Measurements from ENCODE around the gene OCSTAMP. TPM values are rescaled to one million over a fixed set of nuclear protein-coding genes. Genes with fewer than 3 reads are reported as not detected.
A peak's percentile ranks its signal among the peaks of the same experiment; 100 is the strongest.

OCSTAMP gene
- total and polyA plus RNA-seq, 12 donors: not detected

DNA sequence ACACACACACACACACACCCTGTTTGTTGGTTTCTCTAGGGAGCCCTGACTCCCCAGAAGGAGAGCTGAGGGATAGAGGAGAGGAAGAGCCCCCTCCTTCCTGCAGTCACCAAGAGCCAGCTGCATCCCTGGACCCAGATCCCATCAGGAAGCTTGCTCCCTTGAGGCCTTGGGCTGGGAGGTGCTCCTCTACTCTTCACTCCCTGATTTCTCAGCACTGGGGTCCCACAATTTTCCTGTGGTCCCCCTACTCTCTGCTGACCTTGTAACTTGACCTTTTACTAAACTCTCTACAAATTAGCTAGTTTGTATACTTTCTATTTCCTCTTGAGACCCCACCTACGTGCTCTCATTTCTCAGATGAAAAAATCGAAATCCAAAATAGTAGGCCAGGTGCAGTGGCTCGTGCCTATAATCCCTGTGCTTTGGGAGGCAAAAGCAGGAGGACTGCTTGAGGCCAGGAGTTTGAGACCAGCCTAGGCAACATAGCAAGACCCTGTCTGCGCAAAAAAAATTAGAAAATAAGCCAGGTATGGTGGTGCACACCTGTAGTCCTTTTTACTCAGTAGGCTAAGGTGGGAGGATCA lies 5.0 kb upstream of the OCSTAMP start:
- TF ChIP-seq, protein P1, sequence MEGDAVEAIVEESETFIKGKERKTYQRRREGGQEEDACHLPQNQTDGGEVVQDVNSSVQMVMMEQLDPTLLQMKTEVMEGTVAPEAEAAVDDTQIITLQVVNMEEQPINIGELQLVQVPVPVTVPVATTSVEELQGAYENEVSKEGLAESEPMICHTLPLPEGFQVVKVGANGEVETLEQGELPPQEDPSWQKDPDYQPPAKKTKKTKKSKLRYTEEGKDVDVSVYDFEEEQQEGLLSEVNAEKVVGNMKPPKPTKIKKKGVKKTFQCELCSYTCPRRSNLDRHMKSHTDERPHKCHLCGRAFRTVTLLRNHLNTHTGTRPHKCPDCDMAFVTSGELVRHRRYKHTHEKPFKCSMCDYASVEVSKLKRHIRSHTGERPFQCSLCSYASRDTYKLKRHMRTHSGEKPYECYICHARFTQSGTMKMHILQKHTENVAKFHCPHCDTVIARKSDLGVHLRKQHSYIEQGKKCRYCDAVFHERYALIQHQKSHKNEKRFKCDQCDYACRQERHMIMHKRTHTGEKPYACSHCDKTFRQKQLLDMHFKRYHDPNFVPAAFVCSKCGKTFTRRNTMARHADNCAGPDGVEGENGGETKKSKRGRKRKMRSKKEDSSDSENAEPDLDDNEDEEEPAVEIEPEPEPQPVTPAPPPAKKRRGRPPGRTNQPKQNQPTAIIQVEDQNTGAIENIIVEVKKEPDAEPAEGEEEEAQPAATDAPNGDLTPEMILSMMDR (IDR thresholded peaks at IDR 0.05): no peak

DNA sequence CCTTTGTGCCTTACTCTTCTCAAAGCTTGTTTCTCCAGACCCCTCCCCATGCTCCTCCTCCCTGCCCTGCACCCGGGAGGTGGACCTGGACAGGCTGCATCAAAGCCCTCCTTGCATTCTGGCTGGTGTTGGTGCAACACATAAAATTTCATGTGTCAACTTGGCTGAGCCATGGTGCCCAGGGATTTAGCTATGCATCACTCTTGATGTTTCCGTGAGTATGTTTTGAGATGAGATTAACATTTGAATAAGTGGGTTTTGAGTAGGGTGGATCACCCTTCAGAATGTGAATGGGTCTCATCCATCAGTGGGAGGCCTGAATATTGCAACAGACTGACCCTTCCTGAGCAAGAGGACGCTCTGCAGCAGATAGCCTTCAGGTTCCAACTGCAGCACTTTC lies 4.4 kb upstream of the OCSTAMP start:
- Histone ChIP-seq H3K27me3 (peaks cover 0 to 6% (median 0%) of the 10 kb centered on the region in 7 donors), H3K36me3 (no peaks in the 10 kb centered on the region), H3K4me1 (peaks cover 0 to 29% (median 0%) of the 10 kb centered on the region in 9 donors), H3K4me3 (no peak overlapping the region), H3K27ac (no peak overlapping the region), H3K9me3 (no peaks in the 10 kb centered on the region)
- no peak for DNase-seq
- WGBS, 2 donors: 72 to 83% methylated on average over 3 of the region's 3 CpGs
- TF ChIP-seq, protein P1 (IDR thresholded peaks at IDR 0.05): no peak
- no peak for ATAC-seq
- intact Hi-C loops (cut with DNase I): loop anchor here in 1 of 10 donors (5.0 kb wide), 1 partner anchor 127 kb away; no protein-coding TSS in a partner anchor

More for the DNA sequence above, 5.0 kb upstream of the OCSTAMP start:
- H3K4me1 ChIP-seq: peaks cover 0 to 28% (median 0%) of the 10 kb centered on the region in 9 donors
- intact Hi-C loops (cut with DNase I): loop anchor here in 1 of 10 donors (5.0 kb wide), 1 partner anchor 127 kb away; no protein-coding TSS in a partner anchor
- H3K27ac ChIP-seq: no peak overlapping the region
- no peak for ATAC-seq
- no peaks in the 10 kb centered on the region for H3K36me3 ChIP-seq
- H3K9me3 ChIP-seq: no peaks in the 10 kb centered on the region
- no peak for DNase-seq
- WGBS, 2 donors: 76 to 77% methylated on average over 4 of the region's 4 CpGs
- no peak overlapping the region for H3K4me3 ChIP-seq
- H3K27me3 ChIP-seq: peaks cover 0 to under 1% (median 0%) of the 10 kb centered on the region in 7 donors

DNA sequence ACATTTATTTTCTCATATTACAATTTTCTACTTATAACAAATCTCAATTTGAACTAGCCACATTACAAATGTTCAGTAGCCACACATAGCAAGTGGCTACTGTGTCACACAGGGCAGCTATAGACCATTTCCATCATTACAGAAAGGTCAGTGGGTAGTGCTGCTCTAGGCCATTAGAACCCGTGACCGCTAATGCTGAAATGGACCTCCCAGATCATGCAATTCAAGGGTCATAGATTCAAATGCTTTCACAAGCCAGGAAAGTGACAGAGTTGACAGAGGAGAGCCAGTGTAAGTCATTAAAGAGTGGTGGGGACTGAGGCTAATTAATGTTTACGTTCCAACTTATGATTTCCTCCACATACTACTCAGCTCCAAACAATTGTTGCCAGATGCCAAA lies 3.5 kb upstream of the OCSTAMP start:
- H3K36me3 ChIP-seq: no peaks in the 10 kb centered on the region
- no peak for DNase-seq
- intact Hi-C loops (cut with DNase I): no loop called here
- H3K4me1 ChIP-seq: peaks cover 0 to 26% (median 0%) of the 10 kb centered on the region in 9 donors
- H3K9me3 ChIP-seq: no peaks in the 10 kb centered on the region
- ATAC-seq: no peak
- H3K27me3 ChIP-seq: peaks cover 0 to 9% (median 0%) of the 10 kb centered on the region in 7 donors
- H3K27ac ChIP-seq: no peak overlapping the region
- WGBS, 2 donors: 93% methylated on average over 3 of the region's 3 CpGs
- H3K4me3 ChIP-seq: no peak overlapping the region
- TF ChIP-seq, protein P1 (IDR thresholded peaks at IDR 0.05): no peak

DNA sequence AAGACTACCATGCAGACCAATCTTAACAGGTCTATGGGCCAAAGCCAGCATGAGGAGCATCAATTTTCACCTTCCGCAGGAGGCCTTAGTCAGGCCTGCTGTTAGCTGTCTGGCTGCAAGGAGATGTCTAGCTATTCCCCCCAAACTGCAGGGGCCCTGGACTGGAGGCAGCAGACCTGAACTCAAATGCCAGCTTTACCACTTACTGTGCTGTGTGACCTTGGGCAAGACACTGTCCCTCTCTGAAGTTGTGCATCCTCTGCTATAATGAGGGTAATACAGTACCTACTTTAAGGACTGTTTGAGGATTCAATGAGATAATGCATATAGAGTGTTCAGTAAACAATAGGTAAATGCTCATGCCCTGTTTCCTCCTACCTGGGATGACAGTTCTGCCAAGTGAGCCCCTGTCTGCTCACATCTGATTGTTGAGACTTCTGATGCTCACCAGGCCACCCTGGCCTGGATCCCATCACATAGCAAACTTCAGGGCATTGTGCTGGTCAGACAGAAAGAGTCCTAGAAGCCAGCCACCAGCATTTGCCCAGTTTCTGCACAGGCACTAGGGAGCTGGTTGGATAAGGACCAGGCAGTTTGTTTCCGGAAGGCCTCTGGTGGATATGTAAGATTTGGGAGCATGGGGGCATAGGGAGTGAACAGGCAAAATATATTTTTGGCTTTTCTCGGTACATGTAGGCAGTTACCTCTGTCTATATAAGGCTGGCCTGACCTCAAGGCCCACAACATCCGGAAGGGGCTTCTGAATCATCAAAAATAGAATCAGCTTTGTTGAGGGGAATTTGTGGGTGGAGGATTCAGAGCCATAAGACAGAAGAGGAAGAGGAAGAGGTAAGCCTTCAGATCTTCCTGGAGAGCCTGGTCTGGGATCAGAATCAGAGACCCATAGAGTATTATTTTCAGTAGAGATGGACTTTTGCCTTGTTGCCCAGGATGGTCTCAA lies 2.3 kb upstream of the OCSTAMP start:
- TF ChIP-seq, protein P1 (IDR thresholded peaks at IDR 0.05): no peak
- DNase-seq (no peak), ATAC-seq (no peak)
- no peak overlapping the region for H3K4me3 ChIP-seq
- H3K4me1 ChIP-seq: peaks cover 0 to 20% (median 0%) of the 10 kb centered on the region in 9 donors
- WGBS, 2 donors: 62 to 67% methylated on average over 4 of the region's 4 CpGs
- H3K27ac ChIP-seq: peak overlapping the region in 1 of 10 donors; percentile 39
- intact Hi-C loops (cut with DNase I): no loop called here
- peaks cover 0 to 9% (median under 1%) of the 10 kb centered on the region in 7 donors for H3K27me3 ChIP-seq
- no peaks in the 10 kb centered on the region for H3K36me3 ChIP-seq
- H3K9me3 ChIP-seq: no peaks in the 10 kb centered on the region
